Amniotic stem cell (primary cell): ENCODE results near the gene ZNF865.
A peak's percentile ranks its signal among the peaks of the same experiment; 100 is the strongest.

Experiments
- DNase-seq: peaks from one replicate; lab custom pipeline; 2025; lab: John Stamatoyannopoulos, UW

The ZNF865 gene

GRCh38 chr19:55623561-55623960 is 18.1 kb downstream of the ZNF865 start:
- DNase-seq = no peak

GRCh38 chr19:55624109-55625003 is 18.9 kb downstream of the ZNF865 start, which contains the start of gene ZNF784:
TSS of gene ZNF784 (minus strand) at chr19:55624566. CDS start at chr19:55624561, 5 bp downstream.
- DNase-seq = peak; percentile 91

GRCh38 chr19:55625004-55625326 is 19.5 kb downstream of the ZNF865 start:
- no peak for DNase-seq

- DNase-seq = no peak
These were observed 20.9 kb downstream of the ZNF865 start for GRCh38 chr19:55626350-55626749.

- DNase-seq = peak; percentile 90
These were observed 27.0 kb downstream of the ZNF865 start for GRCh38 chr19:55632463-55632834.

- DNase-seq = no peak
These were observed 28.4 kb downstream of the ZNF865 start for GRCh38 chr19:55633861-55634260.

GRCh38 chr19:55635334-55635717 is 29.9 kb downstream of the ZNF865 start:
- DNase-seq = no peak

- DNase-seq = no peak
These were observed 30.5 kb downstream of the ZNF865 start for GRCh38 chr19:55635856-55636440.

GRCh38 chr19:55636723-55637122 is 31.3 kb downstream of the ZNF865 start:
- DNase-seq = no peak

GRCh38 chr19:55637534-55637933 is 32.1 kb downstream of the ZNF865 start:
- DNase-seq = no peak

GRCh38 chr19:55638864-55639359 is 33.5 kb downstream of the ZNF865 start:
- no peak for DNase-seq

- DNase-seq = peak; percentile 11
These were observed 34.7 kb downstream of the ZNF865 start for GRCh38 chr19:55640043-55640576.

GRCh38 chr19:55640577-55641425 is 35.4 kb downstream of the ZNF865 start, which contains the start of gene ZNF580:
TSS of gene ZNF580 (plus strand) at chr19:55641002. CDS start at chr19:55642509, 1,507 bp downstream.
- peak; percentile 51 for DNase-seq

- no peak for DNase-seq
These were observed 36.1 kb downstream of the ZNF865 start for GRCh38 chr19:55641426-55642152.

GRCh38 chr19:55642153-55643002 is 36.9 kb downstream of the ZNF865 start:
- no peak for DNase-seq

- DNase-seq = peak; percentile 31
These were observed 37.8 kb downstream of the ZNF865 start, which contains the start of gene ZNF581 for GRCh38 chr19:55643003-55643886. TSS of gene ZNF581 (plus strand) at chr19:55643649. CDS start at chr19:55644572, 923 bp downstream.

- DNase-seq = no peak
These were observed 38.4 kb downstream of the ZNF865 start for GRCh38 chr19:55643887-55644176.

- DNase-seq = no peak
These were observed 38.9 kb downstream of the ZNF865 start for GRCh38 chr19:55644191-55644833.
